Colonic mucosa (tissue), 4 donors: ENCODE measurements around the gene INO80B. TPM values are rescaled to one million over a fixed set of nuclear protein-coding genes. Genes with fewer than 3 reads are reported as not detected.

ENCODE experiments used
- DNase-seq: peaks from one replicate; pipeline ENCODE4 v3.0.0-alpha.2; 2020
- H3K27ac ChIP-seq: fragments of 200-600 bp; one replicate; pipeline ENCODE4 v1.8.0; 2021
- H3K27me3 ChIP-seq: fragments of 200-600 bp; one replicate; pipeline ENCODE4 v1.8.0; 2021
- H3K36me3 ChIP-seq: fragments of 200-600 bp; one replicate; pipeline ENCODE4 v1.8.0; 2021
- H3K4me1 ChIP-seq: fragments of 200-600 bp; one replicate; pipeline ENCODE4 v1.8.0; 2021; ENCODE audit warnings: mild to moderate bottlenecking
- H3K4me3 ChIP-seq: fragments of 200-600 bp; one replicate; pipeline ENCODE4 v1.8.0; 2021
- H3K9ac ChIP-seq, 2 donors: one replicate each; pipeline ENCODE4 v1.7.0; 2013; ENCODE audit warnings: control low read depth in 2 of 2, low read depth in 2 of 2, low read length in 2 of 2
- H3K9me3 ChIP-seq: fragments of 200-600 bp; one replicate; pipeline ENCODE4 v1.8.0; 2021
- CTCF ChIP-seq: fragments of 200-600 bp; IDR thresholded peaks from one replicate; pipeline ENCODE4 v1.8.0; 2022; ENCODE audit warnings: antibody characterized with exemption, mild to moderate bottlenecking
- intact Hi-C: fragments of 100-400 bp; cut with DNase I; formaldehyde crosslinking; loops from one replicate; pipeline ENCODE4 v1.14.1; 2022
- total RNA-seq, 2 donors: library from RNA; stranded (reverse); fragmentation: NEBNext Ultra II Directional in 1 of 2; extraction: Animal tissue kit (Norgen Biotek cat#: 25700) in 1 of 2; gene quantifications; one replicate each; pipeline ENCODE4 v1.2.1, GENCODE V29; 2021
- donor health status: healthy.
- donor health status: DM: no; HTN: no; CAD: no.
- donor health status: DM: no; HTN: no; CAD: no.

The INO80B gene
- total RNA-seq, 2 donors from 2014 or later = 18.2 to 23.9 TPM

- H3K27me3 ChIP-seq = no peaks in the 10 kb centered on the region
- H3K9me3 ChIP-seq = no peaks in the 10 kb centered on the region
- H3K27ac ChIP-seq = no peak overlapping the region
- TF ChIP-seq CTCF = no peak
- DNase-seq = no peak
- no peaks in the 10 kb centered on the region for H3K36me3 ChIP-seq
- intact Hi-C loops = no loop called here
- H3K9ac ChIP-seq = no peak overlapping the region
- no peak overlapping the region for H3K4me3 ChIP-seq
- no peaks in the 10 kb centered on the region for H3K4me1 ChIP-seq
These were observed 6.1 kb upstream of the INO80B start for GRCh38 chr2:74448771-74449170.

GRCh38 chr2:74450570-74451190, 4.2 kb upstream of the INO80B start:
- Histone ChIP-seq H3K27ac (no peak overlapping the region), H3K9me3 (no peaks in the 10 kb centered on the region), H3K36me3 (no peaks in the 10 kb centered on the region), H3K27me3 (no peaks in the 10 kb centered on the region), H3K9ac (no peak overlapping the region), H3K4me3 (no peak overlapping the region), H3K4me1 (peaks cover 8% of the 10 kb centered on the region)
- intact Hi-C loops = no loop called here
- TF ChIP-seq CTCF = no peak
- no peak for DNase-seq

GRCh38 chr2:74457129-74457548, 2.3 kb downstream of the INO80B start:
- no peaks in the 10 kb centered on the region for H3K9me3 ChIP-seq
- H3K9ac ChIP-seq = peak overlapping the region; percentile 94 to 98
- peak overlapping the region; percentile 68 for H3K4me3 ChIP-seq
- intact Hi-C loops = no loop called here
- no peaks in the 10 kb centered on the region for H3K36me3 ChIP-seq
- TF ChIP-seq CTCF = no peak
- no peaks in the 10 kb centered on the region for H3K27me3 ChIP-seq
- peak overlapping the region; percentile 100 for H3K27ac ChIP-seq
- peak; percentile 42 for DNase-seq
- H3K4me1 ChIP-seq = peaks cover 15% of the 10 kb centered on the region

GRCh38 chr2:74457549-74458131, 2.8 kb downstream of the INO80B start:
- H3K27ac ChIP-seq = peak overlapping the region; percentile 100
- intact Hi-C loops = no loop called here

More at GRCh38 chr2:74457549-74458131, 2.8 kb downstream of the INO80B start:
- peaks cover 15% of the 10 kb centered on the region for H3K4me1 ChIP-seq
- H3K4me3 ChIP-seq = peak overlapping the region; percentile 68
- peak; percentile 83 for DNase-seq
- H3K36me3 ChIP-seq = no peaks in the 10 kb centered on the region
- no peak for TF ChIP-seq CTCF
- no peaks in the 10 kb centered on the region for H3K27me3 ChIP-seq
- no peaks in the 10 kb centered on the region for H3K9me3 ChIP-seq
- H3K9ac ChIP-seq = peak overlapping the region; percentile 94 to 98
